HEK293T (cell line): Measurements from ENCODE around the gene TBL1X.

Experiments used
- ARNT ChIP-seq: fragments of 450-650 bp; IDR thresholded peaks from 2 replicates; pipeline ENCODE4 v1.6.1; 2017; ENCODE audit warnings: mild to moderate bottlenecking
- CTBP1 ChIP-seq: fragments of 450-650 bp; IDR thresholded peaks from 2 replicates; pipeline ENCODE4 v1.6.1; 2016; ENCODE audit warnings: borderline replicate concordance
- FOXA1 ChIP-seq: fragments of 450-650 bp; IDR thresholded peaks from 2 replicates; pipeline ENCODE4 v1.6.1; 2016; ENCODE audit warnings: mild to moderate bottlenecking
- FOXM1 ChIP-seq: fragments of 450-650 bp; IDR thresholded peaks from 2 replicates; pipeline ENCODE4 v1.6.1; 2017; ENCODE audit warnings: mild to moderate bottlenecking, borderline replicate concordance
- HDGF ChIP-seq: fragments of 450-650 bp; IDR thresholded peaks from 2 replicates; pipeline ENCODE4 v1.6.1; 2017; ENCODE audit warnings: antibody characterized with exemption, borderline replicate concordance
- L3MBTL2 ChIP-seq: fragments of 450-650 bp; conservative IDR thresholded peaks from 2 replicates; pipeline ENCODE4 v1.6.1; 2016; ENCODE audit warnings: mild to moderate bottlenecking
- NFRKB ChIP-seq: fragments of 450-650 bp; IDR thresholded peaks from 2 replicates; pipeline ENCODE4 v1.6.1; 2016; ENCODE audit warnings: mild to moderate bottlenecking, moderate library complexity
- SP1 ChIP-seq: fragments of 450-650 bp; IDR thresholded peaks from 2 replicates; pipeline ENCODE4 v1.6.1; 2017
- TARDBP ChIP-seq: fragments of 450-650 bp; IDR thresholded peaks from 2 replicates; pipeline ENCODE4 v1.6.1; 2016
- ZNF384 ChIP-seq: fragments of 450-650 bp; IDR thresholded peaks from 2 replicates; pipeline ENCODE4 v1.6.1; 2016
- TF ChIP-seq, protein P1 (sequence below): fragments of 450-650 bp; IDR thresholded peaks from 2 replicates; pipeline ENCODE4 v1.6.1; 2016

GRCh38 chrX:9577555-9577954, 112.7 kb downstream of the TBL1X start:
- TF ChIP-seq, protein P1, sequence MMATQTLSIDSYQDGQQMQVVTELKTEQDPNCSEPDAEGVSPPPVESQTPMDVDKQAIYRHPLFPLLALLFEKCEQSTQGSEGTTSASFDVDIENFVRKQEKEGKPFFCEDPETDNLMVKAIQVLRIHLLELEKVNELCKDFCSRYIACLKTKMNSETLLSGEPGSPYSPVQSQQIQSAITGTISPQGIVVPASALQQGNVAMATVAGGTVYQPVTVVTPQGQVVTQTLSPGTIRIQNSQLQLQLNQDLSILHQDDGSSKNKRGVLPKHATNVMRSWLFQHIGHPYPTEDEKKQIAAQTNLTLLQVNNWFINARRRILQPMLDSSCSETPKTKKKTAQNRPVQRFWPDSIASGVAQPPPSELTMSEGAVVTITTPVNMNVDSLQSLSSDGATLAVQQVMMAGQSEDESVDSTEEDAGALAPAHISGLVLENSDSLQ = no peak
- no peak for TF ChIP-seq SP1
- TF ChIP-seq CTBP1 = no peak
- no peak for TF ChIP-seq TARDBP
- no peak for TF ChIP-seq L3MBTL2
- no peak for TF ChIP-seq FOXA1
- TF ChIP-seq ARNT = no peak
- no peak for TF ChIP-seq ZNF384
- TF ChIP-seq NFRKB = no peak
- TF ChIP-seq FOXM1 = no peak
- TF ChIP-seq HDGF = no peak
